ENCODE data around the gene CLCN2. TPM values are rescaled to one million over a fixed set of nuclear protein-coding genes. Genes with fewer than 3 reads are reported as not detected.

The CLCN2 gene
- total and polyA plus RNA-seq, 2 of the 8 experiments (the other 6 are each of a cell fraction or from before 2014, with no cell fraction given) = 13.7 to 16.1 TPM

DNA sequence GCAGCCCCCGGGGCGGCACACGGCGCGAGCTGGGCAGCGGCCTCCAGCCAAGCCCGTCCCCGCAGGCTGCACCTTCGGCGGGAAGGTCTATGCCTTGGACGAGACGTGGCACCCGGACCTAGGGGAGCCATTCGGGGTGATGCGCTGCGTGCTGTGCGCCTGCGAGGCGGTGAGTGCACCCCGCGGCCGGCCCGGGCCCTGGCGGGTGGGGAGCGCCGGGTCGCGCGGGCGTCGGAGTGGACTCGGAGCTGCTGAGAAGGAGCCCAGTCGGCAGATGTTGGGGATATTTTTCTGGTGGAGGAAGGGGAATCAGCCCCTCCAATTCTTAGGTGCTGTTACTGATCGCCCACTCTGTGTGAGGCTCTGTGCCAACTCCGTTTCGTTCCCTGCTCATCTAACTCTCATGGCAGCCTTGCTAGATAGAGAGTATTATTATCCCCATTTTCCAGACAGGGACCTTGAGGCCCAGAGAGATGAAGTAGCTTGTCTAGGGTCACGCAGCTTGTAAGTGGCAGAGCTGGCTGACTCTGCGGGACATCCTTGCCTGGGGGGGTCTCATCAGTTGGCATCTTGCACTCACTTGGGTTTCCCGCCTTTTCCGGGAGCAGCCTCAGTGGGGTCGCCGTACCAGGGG is 19.3 kb upstream of the CLCN2 start:
- Histone ChIP-seq H4K91ac (replicated peaks; ENCODE audit: insufficient read length, low read length) (no peak overlapping the region), H2BK12ac (ENCODE audit: low read depth, low read length) (no peak overlapping the region; the same call in 1 of the 2 replicates), H3K9me3 (ENCODE audit: insufficient read depth in 2 of 2, low read depth in 1 of 2, low read length in 1 of 2) (no peaks in the 10 kb centered on the region), H2BK120ac (replicated peaks; ENCODE audit: low read depth, low read length) (no peak overlapping the region), H2BK15ac (ENCODE audit: low read length) (no peak overlapping the region), H3K4ac (replicated peaks; ENCODE audit: insufficient read length, low read depth, low read length) (no peak overlapping the region), H3K79me2 (ENCODE audit: control insufficient read depth in 1 of 2, insufficient read depth in 2 of 2, low read length in 2 of 2) (no peaks in the 10 kb centered on the region), H2BK20ac (ENCODE audit: low read length) (no peak overlapping the region), H3K23me2 (ENCODE audit: low read depth, low read length) (peaks cover 15% of the 10 kb centered on the region; the same call in 1 of the 2 replicates), H4K8ac (ENCODE audit: extremely low read depth, insufficient read depth, low read length) (no peak overlapping the region; the same call in 1 of the 2 replicates), H3K9ac (replicated peaks in 1 of 4; ENCODE audit: extremely low read depth in 1 of 4, low read depth in 3 of 4, low read length in 3 of 4) (no peak overlapping the region), H3K14ac (ENCODE audit: insufficient read length) (no peak overlapping the region), H2AK5ac (ENCODE audit: low read depth, low read length) (no peak overlapping the region), H3K4me2 (ENCODE audit: insufficient read depth in 1 of 2, low read depth in 2 of 2, low read length in 2 of 2) (peak overlapping the region; percentile 93 to 97), H3K36me3 (ENCODE audit: control insufficient read depth in 2 of 4, insufficient read depth in 4 of 4, low read length in 3 of 4) (no peaks in the 10 kb centered on the region), H3K27me3 (replicated peaks in 1 of 4; ENCODE audit: control insufficient read depth in 3 of 4, extremely low read depth in 1 of 4, insufficient read depth in 3 of 4, low read length in 3 of 4) (peaks cover 31 to 55% (median 49%) of the 10 kb centered on the region in 4 experiments), H3K4me3 (ENCODE audit: extremely low read depth in 1 of 4, insufficient read depth in 2 of 4, low read depth in 3 of 4, low read length in 4 of 4) (peak overlapping the region; percentile 52 to 71 (median 55)), H3K18ac (ENCODE audit: extremely low read depth, low read length) (no peak overlapping the region; the same call in 1 of the 2 replicates), H3K4me1 (replicated peaks in 1 of 4; ENCODE audit: control insufficient read depth in 3 of 4, insufficient read depth in 4 of 4, low read length in 3 of 4) (peaks cover 0 to 33% (median 27%) of the 10 kb centered on the region in 4 experiments; a peak in 6 of 7 replicates), H4K5ac (ENCODE audit: insufficient read length, low read depth, low read length) (no peak overlapping the region), H3K23ac (ENCODE audit: insufficient read length) (no peak overlapping the region), H4K20me1 (replicated peaks in 1 of 2; ENCODE audit: control insufficient read depth in 1 of 2, insufficient read depth in 2 of 2, low read length in 2 of 2) (peaks cover 2 to 9% of the 10 kb centered on the region in 2 experiments), H3K79me1 (ENCODE audit: low read depth, low read length) (no peaks in the 10 kb centered on the region), H3K56ac (replicated peaks; ENCODE audit: insufficient read length, low read depth, low read length) (no peak overlapping the region), H3K27ac (ENCODE audit: low read depth, low read length) (no peak overlapping the region), H2AFZ (ENCODE audit: low read length) (no peak overlapping the region), H2BK5ac (ENCODE audit: low read depth, low read length) (peak overlapping the region; percentile 71; the same call in 1 of the 2 replicates)
- no peak for DNase-seq (ENCODE audit: low read depth in 1 of 2, low spot score in 2 of 2)
- WGBS, 2 experiments (ENCODE audit: extremely low coverage in 1 of 2, insufficient coverage in 1 of 2, insufficient read length in 1 of 2, insufficient replicate concordance in 2 of 2, low coverage in 1 of 2, low lambda C conversion rate in 2 of 2, missing lambda C conversion rate in 1 of 2) = 2% methylated on average over 30 of the region's 42 CpGs; no CpG with 5 or more reads in 1 of the 2 experiments
- ChIA-PET POLR2A (ENCODE audit: partially characterized antibody) (interaction anchor here (0.7 to 1.7 kb wide), 6 partner anchors 9 to 245 kb away, joined by 3 to 4 read pairs (median 4); partner anchors contain the start of genes EIF2B5 and FAM131A), CTCF (ENCODE audit: partially characterized antibody) (interaction anchor here (0.8 to 8.3 kb wide), 10 partner anchors 7 to 158 kb away, joined by 3 to 78 read pairs (median 4); no protein-coding TSS in a partner anchor)
- no peak for FAIRE-seq
- TF ChIP-seq ZNF274 (IDR thresholded peaks at IDR 0.05; ENCODE audit: borderline replicate concordance, extremely low read depth, low read length) (no peak), EZH2 (IDR thresholded peaks at IDR 0.05; ENCODE audit: low read depth, low read length, severe bottlenecking) (peak; percentile 95), RNF2 (IDR thresholded peaks at IDR 0.05; ENCODE audit: borderline replicate concordance, low read depth, low read length, missing control alignments, poor library complexity, severe bottlenecking) (peak; percentile 68), SP4 (IDR thresholded peaks at IDR 0.05; ENCODE audit: low read length) (no peak), GTF2F1 (IDR thresholded peaks at IDR 0.05; ENCODE audit: borderline replicate concordance, low read depth, low read length) (no peak), TEAD4 (IDR thresholded peaks at IDR 0.05; ENCODE audit: low read depth, low read length) (no peak), CEBPB (IDR thresholded peaks at IDR 0.05; ENCODE audit: low read depth, low read length) (no peak), SUZ12 (IDR thresholded peaks at IDR 0.05; ENCODE audit: low read length) (peak; percentile 90), JUND (IDR thresholded peaks at IDR 0.05; ENCODE audit: low read length) (no peak), JUN (IDR thresholded peaks at IDR 0.05; ENCODE audit: low read depth, low read length) (no peak)
- TF ChIP-seq, protein P1, sequence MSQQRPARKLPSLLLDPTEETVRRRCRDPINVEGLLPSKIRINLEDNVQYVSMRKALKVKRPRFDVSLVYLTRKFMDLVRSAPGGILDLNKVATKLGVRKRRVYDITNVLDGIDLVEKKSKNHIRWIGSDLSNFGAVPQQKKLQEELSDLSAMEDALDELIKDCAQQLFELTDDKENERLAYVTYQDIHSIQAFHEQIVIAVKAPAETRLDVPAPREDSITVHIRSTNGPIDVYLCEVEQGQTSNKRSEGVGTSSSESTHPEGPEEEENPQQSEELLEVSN (IDR thresholded peaks at IDR 0.05) = peak; percentile 65; the same call in 1 of the 2 replicates
